GM12878 (cell line): ENCODE results near the gene CUTC. TPM values are rescaled to one million over a fixed set of nuclear protein-coding genes. Genes with fewer than 3 reads are reported as not detected.

Experiments
- ATAC-seq: fragments of 200-7000 bp; cut with Tn5 transposase; 3 replicates; pipeline ENCODE4 v1.9.1; 2020; ENCODE audit warnings: mild to moderate bottlenecking, moderate library complexity
- BruUV-seq: library from RNA; stranded (reverse); fragments of 400-500 nt; replicated peaks from 2 replicates; lab custom pipeline; 2021; lab: Mats Ljungman, UMichigan
- CTCF ChIA-PET: fragments of 300-600 bp; sonication (Branson Sonifier 250); formaldehyde crosslinking; extraction: SDS; loops from one replicate; lab custom pipeline; 2021; ENCODE audit warnings: inconsistent platforms; lab: Yijun Ruan, JAX
- POLR2A ChIA-PET: fragments of 350-600 bp; formaldehyde crosslinking; extraction: SDS; loops from one replicate; lab custom pipeline; 2021; ENCODE audit warnings: inconsistent platforms; lab: Charles Lee
- RAD21 ChIA-PET: fragments of 300-600 bp; sonication (Branson Sonifier 250); formaldehyde crosslinking; loops from one replicate; lab custom pipeline; 2023; ENCODE audit warnings: antibody characterized with exemption; ENCODE audit not compliant: unreplicated experiment; lab: Charles Lee
- SMC1A ChIA-PET: fragments of 300-600 bp; sonication (Branson Sonifier 250); formaldehyde crosslinking; loops from one replicate; lab custom pipeline; 2023; ENCODE audit not compliant: unreplicated experiment, uncharacterized antibody; lab: Charles Lee
- DNase-seq: peaks from one replicate; pipeline ENCODE4 v3.0.0-alpha.2; 2011; ENCODE audit warnings: low read depth, low spot score
- FAIRE-seq: peaks from 3 replicates; lab custom pipeline; 2011; peaks lifted over from hg19 to GRCh38; lab: Jason Lieb, UNC
- H2AFZ ChIP-seq: 2 replicates; pipeline ENCODE4 v1.6.0; 2011; ENCODE audit warnings: low read depth, low read length, control low read depth; ENCODE audit not compliant: control insufficient read depth
- H3K27ac ChIP-seq: 2 replicates; pipeline ENCODE4 v1.5.1; 2011; ENCODE audit warnings: control low read depth; ENCODE audit not compliant: control insufficient read depth, insufficient read depth
- H3K27me3 ChIP-seq, 2 experiments: replicated peaks in 1 of 2; 2 replicates each; pipeline versions ENCODE4 v1.6.0 to v1.6.1; 2011; ENCODE audit warnings: low read length in 1 of 2; ENCODE audit not compliant: control insufficient read depth in 2 of 2, insufficient read depth in 2 of 2
- H3K36me3 ChIP-seq, 2 experiments: 2 replicates each; pipeline ENCODE4 v1.5.1; 2011; ENCODE audit warnings: low read length in 1 of 2; ENCODE audit not compliant: control insufficient read depth in 2 of 2, insufficient read depth in 2 of 2
- H3K4me1 ChIP-seq: 2 replicates; pipeline ENCODE4 v1.6.1; 2011; ENCODE audit warnings: mild to moderate bottlenecking, low read length, moderate library complexity, mixed read lengths; ENCODE audit not compliant: control insufficient read depth, insufficient read depth
- H3K4me2 ChIP-seq: 2 replicates; pipeline ENCODE4 v1.6.0; 2011; ENCODE audit warnings: control low read depth; ENCODE audit not compliant: control insufficient read depth, insufficient read depth
- H3K4me3 ChIP-seq: fragments of 200-600 bp; sonication (generic); 2 replicates; pipeline ENCODE4 v1.5.1; 2016
- H3K79me2 ChIP-seq: 2 replicates; pipeline ENCODE4 v1.6.0; 2011; ENCODE audit warnings: low read length; ENCODE audit not compliant: control insufficient read depth, insufficient read depth
- H3K9ac ChIP-seq: 2 replicates; pipeline ENCODE4 v1.8.0; 2011; ENCODE audit warnings: low read length, control low read depth, mixed read lengths; ENCODE audit not compliant: control insufficient read depth, insufficient read depth
- H3K9me3 ChIP-seq: replicated peaks from 3 replicates; pipeline ENCODE4 v1.5.1; 2011; ENCODE audit warnings: mild to moderate bottlenecking, low read length; ENCODE audit not compliant: control insufficient read depth, insufficient read depth
- H4K20me1 ChIP-seq: 2 replicates; pipeline ENCODE4 v1.6.0; 2011; ENCODE audit not compliant: control insufficient read depth, insufficient read depth
- CUX1 ChIP-seq: IDR thresholded peaks from 2 replicates; pipeline ENCODE4 v1.6.1; 2012; ENCODE audit warnings: improper control_type of control experiment, low read depth, low read length; ENCODE audit not compliant: insufficient replicate concordance
- E4F1 ChIP-seq: fragments of 450-650 bp; IDR thresholded peaks from 2 replicates; pipeline ENCODE4 v1.6.1; 2018; ENCODE audit warnings: borderline replicate concordance, mild to moderate bottlenecking; ENCODE audit not compliant: partially characterized antibody
- EGR1 ChIP-seq, 2 experiments: IDR thresholded peaks; 1 replicate in 1 of 2; 2 replicates in 1 of 2; pipeline ENCODE4 v1.6.1; 2011 to 2012; ENCODE audit warnings: low read depth in 2 of 2, low read length in 2 of 2, borderline replicate concordance in 1 of 2, mild to moderate bottlenecking in 1 of 2, moderate library complexity in 1 of 2
- KLF5 ChIP-seq: fragments of 450-650 bp; IDR thresholded peaks from 2 replicates; pipeline ENCODE4 v1.6.1; 2014; ENCODE audit warnings: mild to moderate bottlenecking; ENCODE audit not compliant: partially characterized antibody
- NBN ChIP-seq: fragments of 450-650 bp; IDR thresholded peaks from 2 replicates; pipeline ENCODE4 v1.6.1; 2016
- STAT3 ChIP-seq: IDR thresholded peaks from 2 replicates; pipeline ENCODE4 v1.6.1; 2011; ENCODE audit warnings: low read depth, low read length, improper control_type of control experiment
- YY1 ChIP-seq: IDR thresholded peaks from 2 replicates; pipeline ENCODE4 v1.6.1; 2011; ENCODE audit warnings: low read depth, mild to moderate bottlenecking, low read length
- ZBTB11 ChIP-seq: fragments of 450-650 bp; formaldehyde crosslinking; IDR thresholded peaks from 2 replicates; pipeline ENCODE4 v1.5.0; 2022; ENCODE audit warnings: mild to moderate bottlenecking, missing genetic modification characterization
- WGBS: methylation state at CpG from one replicate; pipeline ENCODE4 v1.1.6; 2016; ENCODE audit warnings: low lambda C conversion rate; ENCODE audit not compliant: insufficient replicate concordance, insufficient coverage; ENCODE audit errors: missing lambda C conversion rate; 5-methylcytosine and 5-hydroxymethylcytosine counted together
- in situ Hi-C: fragments of 300-500 bp; cut with MboI; formaldehyde crosslinking; loops from 9 replicates; pipeline ENCODE4 v1.14.3; 2018; ENCODE audit warnings: mixed read lengths
- intact Hi-C: fragments of 100-400 bp; cut with micrococcal nuclease; formaldehyde crosslinking; loops from one replicate; pipeline ENCODE4 v1.14.2; 2022; ENCODE audit not compliant: unreplicated experiment
- polyA plus RNA-seq, 11 experiments: library from polyadenylated mRNA; depleted of rRNA in 4 of 11; unstranded in 6 of 11; stranded (reverse) in 5 of 11; fragments of >200 nt; fragmentation: Nextera tagmentation in 4 of 11; fragmentation: Illumina TruSeq in 1 of 11; extraction: Ambion mirVana in 4 of 11; extraction: Trizol in 1 of 11; gene quantifications; 1 replicate in 1 of 11; 2 replicates in 10 of 11; pipeline versions ENCODE4 v1.2.1 to v1.2.3, GENCODE V29; 2011 to 2016; ENCODE audit warnings: inconsistent platforms in 2 of 11, missing spikeins in 2 of 11, low read depth in 1 of 11
- total RNA-seq, 4 experiments: library from RNA; depleted of rRNA in 3 of 4; stranded (reverse); fragments of >200 nt in 3 of 4; fragmentation: Illumina TruSeq in 1 of 4; extraction: Trizol in 1 of 4; gene quantifications; 2 replicates each; pipeline versions ENCODE4 v1.2.1 to v1.2.3, GENCODE V29; 2013 to 2021

The CUTC gene
- total and polyA plus RNA-seq, 10 of the 15 experiments (the other 5 are each of a cell fraction or from before 2014, with no cell fraction given) = 23.8 to 71.7 (median 40.8) TPM

- ChIA-PET CTCF (interaction anchor here (0.5 to 8.7 kb wide), 10 partner anchors 22 to 273 kb away, joined by 3 to 59 read pairs (median 11); partner anchors contain the start of genes COX15 and CUTC), SMC1A (interaction anchor here (0.6 to 3.5 kb wide), 11 partner anchors 39 to 274 kb away, joined by 3 to 25 read pairs (median 4); no protein-coding TSS in a partner anchor), POLR2A (no interaction called here), RAD21 (interaction anchor here (1.2 to 1.9 kb wide), 2 partner anchors 51 to 90 kb away, joined by 6 read pairs; partner anchors contain the start of genes ENTPD7 and SLC25A28)
- FAIRE-seq (peak; percentile 35), DNase-seq (peak; percentile 32), ATAC-seq (peak; percentile 99)
- peak overlapping the region; percentile 19; the same call in 1 of the 2 replicates for H3K27ac ChIP-seq
- no peaks in the 10 kb centered on the region for H3K9me3 ChIP-seq
- no peak overlapping the region for H3K9ac ChIP-seq
- peak overlapping the region; percentile 15; the same call in 1 of the 2 replicates for H3K4me2 ChIP-seq
- BruUV-seq = no TSS peak
- H4K20me1 ChIP-seq = no peaks in the 10 kb centered on the region
- no peak overlapping the region for H3K4me3 ChIP-seq
- no peak overlapping the region for H2AFZ ChIP-seq
- peaks cover 6% of the 10 kb centered on the region; the same call in 1 of the 2 replicates for H3K4me1 ChIP-seq
- H3K79me2 ChIP-seq = no peaks in the 10 kb centered on the region
- H3K27me3 ChIP-seq = no peaks in the 10 kb centered on the region
- in situ Hi-C loops (loop anchor here (5.0 kb wide), 2 partner anchors 82 to 277 kb away; partner anchors contain the start of gene GOT1), intact Hi-C loops (loop anchor here (2.0 kb wide), 2 partner anchors 91 to 153 kb away; no protein-coding TSS in a partner anchor)
- WGBS = 9% methylated on average over 4 of the region's 4 CpGs
- peaks cover 0 to 25% of the 10 kb centered on the region in 2 experiments for H3K36me3 ChIP-seq
- no peak for TF ChIP-seq E4F1
- TF ChIP-seq STAT3 = no peak
- TF ChIP-seq ZBTB11 (CRISPR knock-in tag) = no peak
- TF ChIP-seq NBN = no peak
- TF ChIP-seq KLF5 = no peak
- TF ChIP-seq EGR1 (IDR thresholded peaks at IDR 0.05; ENCODE audit: borderline replicate concordance in 1 of 2, low read depth in 2 of 2, low read length in 2 of 2) = no peak
- no peak for TF ChIP-seq CUX1
- no peak for TF ChIP-seq YY1
These were observed 22.4 kb upstream of the CUTC start for GRCh38 chr10:99709480-99710229.
